ENCODE measurements around the gene ANKUB1. TPM values are rescaled to one million over a fixed set of nuclear protein-coding genes. Genes with fewer than 3 reads are reported as not detected.
A peak's percentile ranks its signal among the peaks of the same experiment; 100 is the strongest.
"Not testable (repeated sequence)": the region's sequence is repeated elsewhere in the genome, so short reads cannot be mapped to it uniquely, and the experiment has no call there.

The ANKUB1 gene
- total RNA-seq, 6 experiments from 2014 or later: not detected

- Mint-ChIP-seq H3K4me3 (no peak overlapping the region), H3K27me3 (ENCODE audit: insufficient read depth) (no peaks in the 10 kb centered on the region), H3K4me1 (ENCODE audit: low read depth) (peaks cover 11% of the 10 kb centered on the region), H3K36me3 (ENCODE audit: low read depth) (peaks cover 47% of the 10 kb centered on the region), H3K27ac (no peak overlapping the region), H3K9me3 (peaks cover 45% of the 10 kb centered on the region)
- no peak for DNase-seq
- no peak for TF ChIP-seq CTCF (IDR thresholded peaks at IDR 0.05)
Measured at GRCh38 chr3:149831321-149831720, 39.0 kb upstream of the ANKUB1 start.

DNA sequence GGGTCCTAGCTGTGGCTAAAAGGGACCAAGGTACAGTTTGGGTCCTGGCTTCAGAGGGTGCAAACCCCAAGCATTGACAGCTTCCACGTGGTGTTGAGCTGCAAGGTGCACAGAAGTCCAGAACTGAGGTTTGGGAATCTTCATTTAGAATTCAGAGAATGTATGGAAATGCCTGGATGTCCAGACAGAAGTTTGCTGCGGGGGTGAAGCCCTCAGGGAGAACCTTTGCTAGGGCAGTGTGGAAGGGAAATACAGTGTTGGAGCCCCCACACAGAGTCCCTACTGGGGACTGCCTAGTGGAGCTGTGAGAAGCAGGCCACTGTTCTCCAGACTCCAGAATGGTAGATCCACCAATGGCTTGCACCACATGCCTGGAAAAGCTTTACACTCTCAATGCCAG is 38.5 kb upstream of the ANKUB1 start:
- DNase-seq: no peak
- TF ChIP-seq CTCF (IDR thresholded peaks at IDR 0.05): no peak
- Mint-ChIP-seq H3K36me3 (ENCODE audit: low read depth) (peaks cover 47% of the 10 kb centered on the region), H3K4me1 (ENCODE audit: low read depth) (peaks cover 15% of the 10 kb centered on the region), H3K4me3 (no peak overlapping the region), H3K27me3 (ENCODE audit: insufficient read depth) (no peaks in the 10 kb centered on the region), H3K27ac (no peak overlapping the region), H3K9me3 (peaks cover 45% of the 10 kb centered on the region)

DNA sequence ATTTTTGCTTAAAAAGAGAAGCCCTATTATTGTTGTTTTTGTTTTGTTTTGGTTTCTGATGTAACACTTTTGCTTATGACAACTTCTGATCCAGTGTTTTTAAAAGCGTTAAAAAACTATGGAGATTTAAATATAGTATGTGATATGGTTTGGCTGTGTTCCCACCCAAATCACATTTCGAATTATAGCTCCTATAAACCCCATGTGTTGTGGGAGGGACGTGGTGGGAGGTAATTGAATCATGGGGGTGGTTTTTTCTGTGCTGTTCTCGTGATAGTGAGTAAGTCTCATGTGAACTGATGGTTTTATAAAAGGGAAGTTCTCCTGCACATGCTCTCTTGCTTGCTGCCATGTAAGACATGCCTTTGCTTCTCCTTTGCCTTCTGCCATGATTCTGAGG is 37.3 kb upstream of the ANKUB1 start:
- not testable (repeated sequence) for DNase-seq; H3K27ac Mint-ChIP-seq; H3K27me3 Mint-ChIP-seq (ENCODE audit: insufficient read depth); H3K4me3 Mint-ChIP-seq
- H3K4me1 Mint-ChIP-seq (ENCODE audit: low read depth): peaks cover 16% of the 10 kb centered on the region
- peaks cover 36% of the 10 kb centered on the region for H3K36me3 Mint-ChIP-seq (ENCODE audit: low read depth)
- peaks cover 41% of the 10 kb centered on the region for H3K9me3 Mint-ChIP-seq

DNA sequence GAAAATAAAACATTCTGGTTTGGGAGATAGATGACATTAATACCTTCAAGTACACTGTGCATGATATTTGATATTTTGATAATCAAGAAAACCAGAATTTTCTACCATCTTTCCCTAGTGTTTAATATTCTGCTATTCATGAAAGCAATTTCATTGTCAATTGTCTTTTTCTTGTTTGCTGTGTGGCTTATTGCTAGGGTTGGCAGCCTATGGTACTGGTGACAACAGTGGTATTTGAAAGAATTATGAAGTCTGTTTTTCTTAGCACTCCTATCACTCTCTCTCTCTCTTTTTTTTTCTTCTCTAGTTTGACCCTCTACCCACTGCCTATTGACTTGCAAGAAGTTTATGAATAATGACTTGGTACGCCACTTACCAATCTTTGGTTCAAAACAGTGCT is 36.0 kb upstream of the ANKUB1 start:
- Mint-ChIP-seq H3K27me3 (ENCODE audit: insufficient read depth) (no peaks in the 10 kb centered on the region; the same call in 1 of the 2 replicates), H3K4me1 (ENCODE audit: low read depth) (peaks cover 21% of the 10 kb centered on the region), H3K27ac (no peak overlapping the region), H3K36me3 (ENCODE audit: low read depth) (peaks cover 34% of the 10 kb centered on the region), H3K4me3 (no peak overlapping the region), H3K9me3 (peaks cover 32% of the 10 kb centered on the region)
- DNase-seq: no peak
- TF ChIP-seq CTCF (IDR thresholded peaks at IDR 0.05): no peak

DNA sequence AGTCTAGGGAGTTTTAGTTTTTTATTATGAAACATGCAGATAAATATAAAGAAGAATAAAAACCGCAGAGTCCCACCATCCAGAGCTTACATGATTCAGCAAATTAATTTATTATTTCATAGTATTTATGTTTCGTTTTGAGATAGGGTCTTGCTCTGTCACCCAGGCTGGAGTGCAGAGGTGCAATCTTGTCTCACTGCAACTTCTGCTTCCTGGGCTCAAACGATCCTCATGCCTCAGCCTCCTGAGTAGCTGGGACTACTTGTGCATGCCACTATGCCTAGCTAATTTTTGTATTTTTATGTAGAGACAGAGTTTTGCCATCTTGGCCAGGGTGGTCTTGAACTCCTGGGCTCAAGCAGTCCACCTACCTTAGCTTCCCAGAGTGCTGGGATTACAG is 34.3 kb upstream of the ANKUB1 start:
- DNase-seq: no peak
- peaks cover 13% of the 10 kb centered on the region for H3K4me1 Mint-ChIP-seq (ENCODE audit: low read depth)
- peaks cover 14% of the 10 kb centered on the region; the same call in 1 of the 2 replicates for H3K9me3 Mint-ChIP-seq
- H3K36me3 Mint-ChIP-seq (ENCODE audit: low read depth): peaks cover 20% of the 10 kb centered on the region
- H3K27me3 Mint-ChIP-seq (ENCODE audit: insufficient read depth): no peaks in the 10 kb centered on the region; the same call in 1 of the 2 replicates
- no peak for TF ChIP-seq CTCF (IDR thresholded peaks at IDR 0.05)
- H3K4me3 Mint-ChIP-seq: no peak overlapping the region
- no peak overlapping the region for H3K27ac Mint-ChIP-seq

DNA sequence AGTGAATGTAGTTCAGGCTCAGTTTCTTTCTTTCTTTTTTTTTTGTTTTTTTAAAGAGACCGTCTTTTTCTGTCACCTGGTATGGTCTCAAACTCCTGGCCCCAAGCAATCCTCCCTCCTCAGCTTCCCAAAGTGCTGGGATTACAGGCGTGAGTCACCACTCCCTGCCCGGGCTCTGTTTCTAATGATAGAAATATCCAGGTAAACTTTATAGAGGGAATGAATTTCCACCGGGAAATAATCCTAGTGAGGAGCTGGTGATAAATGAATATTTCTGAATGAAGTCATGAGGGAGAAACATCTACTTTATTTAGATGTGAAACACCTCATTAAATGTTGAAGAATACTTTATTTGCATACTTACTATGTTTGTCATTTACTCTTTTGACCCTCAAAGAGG is 27.8 kb upstream of the ANKUB1 start:
- Mint-ChIP-seq H3K4me1 (ENCODE audit: low read depth) (peaks cover 56% of the 10 kb centered on the region), H3K4me3 (peak overlapping the region; percentile 52), H3K27me3 (ENCODE audit: insufficient read depth) (no peaks in the 10 kb centered on the region; the same call in 1 of the 2 replicates), H3K27ac (peak overlapping the region; percentile 47; the same call in 1 of the 2 replicates), H3K36me3 (ENCODE audit: low read depth) (peaks cover 12% of the 10 kb centered on the region; the same call in 1 of the 2 replicates), H3K9me3 (no peaks in the 10 kb centered on the region)
- no peak for TF ChIP-seq CTCF (IDR thresholded peaks at IDR 0.05)
- peak; percentile 9 for DNase-seq
